Adrenal gland (tissue), 12 donors: Measurements from ENCODE around the gene CST1. TPM values are rescaled to one million over a fixed set of nuclear protein-coding genes. Genes with fewer than 3 reads are reported as not detected.
A peak's percentile ranks its signal among the peaks of the same experiment; 100 is the strongest.
"Not testable (repeated sequence)": the region's sequence is repeated elsewhere in the genome, so short reads cannot be mapped to it uniquely, and the experiment has no call there.

ENCODE experiments used
- DNase-seq, 7 donors: peaks; one replicate each; pipeline ENCODE4 v3.0.0-alpha.2; 2019 to 2020
- H3K27ac ChIP-seq, 5 donors: fragments of 200-600 bp; sonication (generic) in 4 of 5; 1 replicate in 3 of 5; 2 replicates in 2 of 5; pipeline versions ENCODE4 v1.5.1 to v1.8.0; 2016 to 2020; ENCODE audit warnings: mild to moderate bottlenecking in 1 of 5
- H3K27me3 ChIP-seq: fragments of 200-600 bp; 2 replicates; pipeline ENCODE4 v1.8.0; 2021
- H3K36me3 ChIP-seq, 2 donors: fragments of 200-600 bp; replicated peaks in 1 of 2; 1 replicate in 1 of 2; 2 replicates in 1 of 2; pipeline versions ENCODE4 v1.5.1 to v1.8.0; 2018 to 2022
- H3K4me1 ChIP-seq, 2 donors: fragments of 200-600 bp; replicated peaks in 1 of 2; 1 replicate in 1 of 2; 2 replicates in 1 of 2; pipeline versions ENCODE4 v1.5.1 to v1.8.0; 2018 to 2021
- H3K4me3 ChIP-seq, 4 donors: fragments of 200-600 bp; sonication (generic) in 3 of 4; one replicate each; pipeline ENCODE4 v1.5.1; 2016 to 2018
- H3K9me3 ChIP-seq, 3 donors: fragments of 200-600 bp; sonication (generic) in 1 of 3; replicated peaks in 1 of 3; 1 replicate in 2 of 3; 2 replicates in 1 of 3; pipeline versions ENCODE4 v1.5.1 to v1.8.0; 2016 to 2021
- POLR2A ChIP-seq, 2 donors: fragments of 450-650 bp; IDR thresholded peaks; one replicate each; pipeline ENCODE4 v1.6.1; 2017; ENCODE audit warnings: antibody characterized with exemption in 2 of 2, mild to moderate bottlenecking in 2 of 2, moderate library complexity in 1 of 2
- WGBS, 4 donors: extraction: QIAGEN DNeasy Blood & Tissue Kit in 2 of 4; methylation state at CpG; one replicate each; pipeline versions ENCODE4 v1.1.5 to v1.1.7; 2013 to 2017; 5-methylcytosine and 5-hydroxymethylcytosine counted together
- intact Hi-C, 2 donors: fragments of 100-400 bp; cut with DNase I; formaldehyde crosslinking; loops; one replicate each; pipeline versions ENCODE4 v1.14.1 to v1.15.0; 2022 to 2023
- polyA plus RNA-seq, 3 donors: library from polyadenylated mRNA; stranded (reverse); fragments of 200-250 nt in 2 of 3; fragments of 350-450 nt in 1 of 3; fragmentation: Illumina TruSeq in 1 of 3; extraction: RNeasy Lipid Tissue Mini Kit (QIAGEN cat#74804) in 1 of 3; gene quantifications; one replicate each; pipeline ENCODE4 v1.2.3, GENCODE V29; 2013 to 2014
- total RNA-seq, 9 donors: library from RNA; depleted of rRNA in 4 of 9; stranded (reverse); fragments of >200 nt in 4 of 9; fragments of 120-200 nt in 1 of 9; fragmentation: NEBNext Ultra II Directional in 1 of 9; extraction: Animal tissue kit (Norgen Biotek cat#: 25700) in 1 of 9; gene quantifications; one replicate each; pipeline versions ENCODE4 v1.1.0 to v1.2.4, GENCODE V29; 2013 to 2023
- TF ChIP-seq, protein P1 (sequence below), 6 experiments: fragments of 450-650 bp in 4 of 6; fragments of 200-600 bp in 2 of 6; sonication (generic) in 1 of 6; IDR thresholded peaks; 1 replicate in 5 of 6; 2 replicates in 1 of 6; pipeline versions ENCODE4 v1.5.1 to v1.8.0; 2016 to 2021; ENCODE audit warnings: antibody characterized with exemption in 6 of 6, mild to moderate bottlenecking in 2 of 6, moderate library complexity in 1 of 6
- donor health status: healthy with polysubstance abuse.
- donor health status: Bipolar disorder and iron deficiency.
- donor health status: DM: yes; HTN: yes; CAD: no.
- donor health status: DM: no; HTN: no; CAD: no.
- donor health status: DM: no; HTN: no; CAD: no.
- donor health status: DM: yes; HTN: yes; CAD: no.

The CST1 gene
- total and polyA plus RNA-seq, 12 donors, result 0.13 to 1.3 (median 0.56) TPM; not detected in 9

DNA sequence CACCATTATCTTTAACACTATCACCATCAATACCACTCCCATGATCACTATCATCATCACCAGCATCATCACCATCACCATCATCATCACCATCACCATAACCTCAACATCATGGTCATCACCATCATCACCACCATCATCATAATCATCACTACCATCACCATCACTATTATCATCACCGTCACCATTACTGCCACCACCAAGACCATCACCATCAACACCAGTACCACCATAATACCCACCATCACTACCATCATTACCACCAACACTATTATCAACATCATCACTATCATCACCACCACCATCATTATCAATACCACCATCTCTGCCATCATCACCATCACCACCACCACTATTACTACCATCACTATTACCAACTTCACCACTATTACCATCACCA, 32.7 kb upstream of the CST1 start:
- H3K4me3 ChIP-seq, result no peak overlapping the region
- no peaks in the 10 kb centered on the region for H3K36me3 ChIP-seq
- 88 to 97% (median 90%) methylated on average over 1 of the region's 1 CpG for WGBS, 4 donors
- no peaks in the 10 kb centered on the region for H3K4me1 ChIP-seq
- no peaks in the 10 kb centered on the region for H3K9me3 ChIP-seq
- intact Hi-C loops, result no loop called here
- no peak for TF ChIP-seq POLR2A (IDR thresholded peaks at IDR 0.05)
- TF ChIP-seq, protein P1, sequence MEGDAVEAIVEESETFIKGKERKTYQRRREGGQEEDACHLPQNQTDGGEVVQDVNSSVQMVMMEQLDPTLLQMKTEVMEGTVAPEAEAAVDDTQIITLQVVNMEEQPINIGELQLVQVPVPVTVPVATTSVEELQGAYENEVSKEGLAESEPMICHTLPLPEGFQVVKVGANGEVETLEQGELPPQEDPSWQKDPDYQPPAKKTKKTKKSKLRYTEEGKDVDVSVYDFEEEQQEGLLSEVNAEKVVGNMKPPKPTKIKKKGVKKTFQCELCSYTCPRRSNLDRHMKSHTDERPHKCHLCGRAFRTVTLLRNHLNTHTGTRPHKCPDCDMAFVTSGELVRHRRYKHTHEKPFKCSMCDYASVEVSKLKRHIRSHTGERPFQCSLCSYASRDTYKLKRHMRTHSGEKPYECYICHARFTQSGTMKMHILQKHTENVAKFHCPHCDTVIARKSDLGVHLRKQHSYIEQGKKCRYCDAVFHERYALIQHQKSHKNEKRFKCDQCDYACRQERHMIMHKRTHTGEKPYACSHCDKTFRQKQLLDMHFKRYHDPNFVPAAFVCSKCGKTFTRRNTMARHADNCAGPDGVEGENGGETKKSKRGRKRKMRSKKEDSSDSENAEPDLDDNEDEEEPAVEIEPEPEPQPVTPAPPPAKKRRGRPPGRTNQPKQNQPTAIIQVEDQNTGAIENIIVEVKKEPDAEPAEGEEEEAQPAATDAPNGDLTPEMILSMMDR (IDR thresholded peaks at IDR 0.05), result no peak
- H3K27me3 ChIP-seq, result no peaks in the 10 kb centered on the region
- no peak overlapping the region for H3K27ac ChIP-seq
- no peak for DNase-seq

DNA sequence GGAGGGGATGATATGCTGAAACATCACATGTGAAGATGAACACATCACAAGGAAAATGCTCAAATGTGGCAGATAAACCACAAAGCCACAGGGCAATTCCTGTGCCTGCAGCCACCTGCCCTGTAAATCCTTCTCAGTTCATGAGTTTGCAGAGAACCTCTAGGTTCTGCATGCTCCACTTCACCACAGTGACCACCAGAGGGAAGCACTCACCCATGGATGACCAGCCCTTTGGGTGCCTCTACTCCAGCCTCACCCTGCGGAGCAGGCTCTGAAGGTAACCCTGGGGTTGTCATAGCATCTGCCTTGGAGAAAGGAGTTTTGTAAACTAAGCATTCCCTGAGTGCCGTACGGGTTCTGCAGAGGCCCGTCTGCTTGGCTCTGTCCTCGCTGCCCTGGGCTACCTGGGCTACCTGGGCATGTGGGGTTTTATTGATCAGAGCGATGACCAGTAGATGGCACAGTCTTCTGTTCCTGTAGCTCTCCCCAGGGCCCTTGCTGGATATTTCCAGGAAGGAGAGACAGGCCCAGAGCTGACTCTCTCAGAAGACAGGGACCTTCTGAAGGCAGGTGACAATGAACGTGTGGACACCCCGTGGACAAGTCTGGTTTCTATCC, 31.7 kb upstream of the CST1 start:
- peak in 3 of 7 donors; percentile 26 to 62 (median 44) for DNase-seq
- H3K36me3 ChIP-seq, result no peaks in the 10 kb centered on the region
- intact Hi-C loops, result no loop called here
- H3K27ac ChIP-seq, result no peak overlapping the region
- WGBS, 4 donors, result 67 to 89% (median 74%) methylated on average over 5 to 8 of the region's 8 CpGs
- no peaks in the 10 kb centered on the region for H3K9me3 ChIP-seq
- H3K4me1 ChIP-seq, result no peaks in the 10 kb centered on the region
- no peaks in the 10 kb centered on the region for H3K27me3 ChIP-seq
- no peak overlapping the region for H3K4me3 ChIP-seq
- TF ChIP-seq POLR2A (IDR thresholded peaks at IDR 0.05), result no peak
- TF ChIP-seq, protein P1 (IDR thresholded peaks at IDR 0.05), result peak in 5 of 6 experiments; percentile 7 to 51 (median 34)

DNA sequence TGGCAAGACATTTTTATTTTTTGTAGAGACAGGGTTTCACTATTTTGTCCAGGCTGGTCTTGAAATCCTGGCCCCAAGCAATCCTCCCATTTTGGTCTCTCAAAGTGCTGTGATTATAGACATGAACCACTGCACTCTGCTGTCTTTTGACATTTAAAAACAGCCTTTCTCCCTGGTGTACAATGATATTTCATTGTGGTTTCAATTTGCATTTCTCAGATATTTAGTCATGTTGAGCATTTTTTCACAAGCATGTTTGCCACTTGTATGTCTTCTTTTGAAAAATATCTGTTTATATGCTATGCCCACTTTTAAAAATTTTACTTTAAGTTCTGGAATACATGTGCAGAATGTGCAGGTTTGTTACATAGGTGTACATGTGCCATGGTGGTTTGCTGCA, 27.9 kb upstream of the CST1 start:
- intact Hi-C loops, H3K36me3 ChIP-seq, H3K27me3 ChIP-seq, H3K9me3 ChIP-seq, H3K27ac ChIP-seq, H3K4me3 ChIP-seq, H3K4me1 ChIP-seq, DNase-seq: not testable (repeated sequence)

DNA sequence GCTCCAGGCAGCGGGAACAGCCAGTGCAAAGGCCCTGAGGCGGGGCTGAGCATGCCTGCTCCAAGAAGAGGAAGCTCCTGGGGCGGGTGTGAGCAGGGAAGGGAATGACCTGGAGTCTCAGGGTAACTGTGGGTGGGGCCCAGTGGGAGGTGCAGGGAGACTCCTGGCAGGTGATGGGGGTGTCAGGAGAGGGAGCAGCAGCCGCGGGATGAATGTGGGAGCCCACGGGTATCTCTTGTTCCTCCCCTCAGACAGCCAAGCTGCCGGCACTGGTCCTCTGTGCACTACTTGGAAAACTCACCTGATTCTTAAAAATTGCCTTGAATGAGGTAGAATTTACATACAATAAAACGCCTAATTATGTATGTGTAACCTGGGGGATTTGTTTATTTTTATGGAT, 26.6 kb upstream of the CST1 start:
- H3K9me3 ChIP-seq, H3K27me3 ChIP-seq, H3K4me1 ChIP-seq, H3K4me3 ChIP-seq, H3K27ac ChIP-seq, intact Hi-C loops, DNase-seq, H3K36me3 ChIP-seq: not testable (repeated sequence)
- 69 to 76% (median 71%) methylated on average over 6 to 8 of the region's 8 CpGs for WGBS, 4 donors

DNA sequence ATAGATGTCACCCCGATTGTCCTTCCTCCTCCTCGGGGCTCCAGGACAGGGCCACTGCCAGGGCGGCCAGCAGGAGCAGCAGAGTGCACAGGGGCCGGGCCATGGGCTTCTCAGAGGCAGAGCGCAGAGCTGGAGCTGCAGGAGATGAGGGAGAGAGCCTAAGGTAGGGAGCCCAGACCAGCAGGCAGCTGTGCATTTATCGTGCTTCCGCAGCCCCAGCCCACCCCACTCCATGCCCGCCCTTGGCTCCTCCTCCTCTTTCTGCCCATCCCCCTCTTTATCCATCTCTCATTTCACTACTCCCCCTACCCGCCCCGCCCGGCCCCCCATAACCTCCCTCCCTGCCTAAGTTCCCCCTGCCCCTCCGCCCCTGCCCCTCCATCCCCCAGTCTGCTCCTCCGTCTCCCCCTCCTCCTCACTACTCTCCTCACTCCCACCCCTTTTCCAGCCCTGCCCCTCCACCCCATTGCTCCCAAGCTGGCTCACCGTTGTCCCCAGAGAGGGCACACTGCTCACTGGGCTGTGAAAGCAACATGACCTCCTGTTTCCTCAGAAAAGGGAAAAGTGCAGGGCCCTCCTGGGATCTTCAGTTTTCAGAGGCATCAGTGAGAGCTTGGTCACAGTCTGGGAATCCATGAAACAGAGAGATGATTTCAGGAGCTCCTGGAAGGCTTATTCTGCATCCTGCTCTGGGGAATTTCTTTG, 25.5 kb upstream of the CST1 start:
- no peaks in the 10 kb centered on the region for H3K9me3 ChIP-seq
- TF ChIP-seq, protein P1 (IDR thresholded peaks at IDR 0.05), result no peak
- TF ChIP-seq POLR2A (IDR thresholded peaks at IDR 0.05), result no peak
- H3K27me3 ChIP-seq, result no peaks in the 10 kb centered on the region
- intact Hi-C loops, result no loop called here
- 17 to 26% (median 18%) methylated on average over 9 to 14 of the region's 14 CpGs for WGBS, 4 donors
- no peak for DNase-seq
- no peak overlapping the region for H3K27ac ChIP-seq
- no peaks in the 10 kb centered on the region for H3K4me1 ChIP-seq
- H3K36me3 ChIP-seq, result no peaks in the 10 kb centered on the region
- no peak overlapping the region for H3K4me3 ChIP-seq
